Stimulated activated naive B cell treated with anti-CD40 and anti-IgM and Interleukin-4, amounts not matched to agents 10 μg/mL and 1 μg/mL and 100 μg/mL, for 72 hours (primary cell): ENCODE data around the gene SLC31A2.
"Not testable (repeated sequence)": the region's sequence is repeated elsewhere in the genome, so short reads cannot be mapped to it uniquely, and the experiment has no call there.

Source experiments
- ATAC-seq, 2 donors: fragments of 150-1000 bp; cut with Tn5 transposase; replicated peaks; 2 replicates each; pipeline ENCODE4 v1.10.0; 2021; ENCODE audit warnings: moderate library complexity in 1 of 2
- DNase-seq: peaks from one replicate; pipeline ENCODE4 v3.0.0; 2021
- H3K27ac Mint-ChIP-seq: one replicate; pipeline ENCODE4 v1.8.0; 2022; ENCODE audit warnings: mild to moderate bottlenecking, mixed read lengths
- H3K27me3 Mint-ChIP-seq, 2 donors: one replicate each; pipeline ENCODE4 v1.8.0; 2022; ENCODE audit warnings: mixed read lengths in 2 of 2
- H3K36me3 Mint-ChIP-seq, 2 donors: one replicate each; pipeline ENCODE4 v1.8.0; 2022; ENCODE audit warnings: mixed read lengths in 2 of 2, mild to moderate bottlenecking in 1 of 2
- H3K4me1 Mint-ChIP-seq, 2 donors: one replicate each; pipeline ENCODE4 v1.8.0; 2022; ENCODE audit warnings: mixed read lengths in 2 of 2, mild to moderate bottlenecking in 1 of 2
- H3K4me3 Mint-ChIP-seq, 2 donors: one replicate each; pipeline ENCODE4 v1.8.0; 2022; ENCODE audit warnings: mild to moderate bottlenecking in 2 of 2, mixed read lengths in 2 of 2, moderate library complexity in 1 of 2
- H3K9me3 Mint-ChIP-seq, 2 donors: one replicate each; pipeline ENCODE4 v1.8.0; 2022; ENCODE audit warnings: mixed read lengths in 2 of 2, mild to moderate bottlenecking in 1 of 2

Gene SLC31A2, protein sequence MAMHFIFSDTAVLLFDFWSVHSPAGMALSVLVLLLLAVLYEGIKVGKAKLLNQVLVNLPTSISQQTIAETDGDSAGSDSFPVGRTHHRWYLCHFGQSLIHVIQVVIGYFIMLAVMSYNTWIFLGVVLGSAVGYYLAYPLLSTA

DNA sequence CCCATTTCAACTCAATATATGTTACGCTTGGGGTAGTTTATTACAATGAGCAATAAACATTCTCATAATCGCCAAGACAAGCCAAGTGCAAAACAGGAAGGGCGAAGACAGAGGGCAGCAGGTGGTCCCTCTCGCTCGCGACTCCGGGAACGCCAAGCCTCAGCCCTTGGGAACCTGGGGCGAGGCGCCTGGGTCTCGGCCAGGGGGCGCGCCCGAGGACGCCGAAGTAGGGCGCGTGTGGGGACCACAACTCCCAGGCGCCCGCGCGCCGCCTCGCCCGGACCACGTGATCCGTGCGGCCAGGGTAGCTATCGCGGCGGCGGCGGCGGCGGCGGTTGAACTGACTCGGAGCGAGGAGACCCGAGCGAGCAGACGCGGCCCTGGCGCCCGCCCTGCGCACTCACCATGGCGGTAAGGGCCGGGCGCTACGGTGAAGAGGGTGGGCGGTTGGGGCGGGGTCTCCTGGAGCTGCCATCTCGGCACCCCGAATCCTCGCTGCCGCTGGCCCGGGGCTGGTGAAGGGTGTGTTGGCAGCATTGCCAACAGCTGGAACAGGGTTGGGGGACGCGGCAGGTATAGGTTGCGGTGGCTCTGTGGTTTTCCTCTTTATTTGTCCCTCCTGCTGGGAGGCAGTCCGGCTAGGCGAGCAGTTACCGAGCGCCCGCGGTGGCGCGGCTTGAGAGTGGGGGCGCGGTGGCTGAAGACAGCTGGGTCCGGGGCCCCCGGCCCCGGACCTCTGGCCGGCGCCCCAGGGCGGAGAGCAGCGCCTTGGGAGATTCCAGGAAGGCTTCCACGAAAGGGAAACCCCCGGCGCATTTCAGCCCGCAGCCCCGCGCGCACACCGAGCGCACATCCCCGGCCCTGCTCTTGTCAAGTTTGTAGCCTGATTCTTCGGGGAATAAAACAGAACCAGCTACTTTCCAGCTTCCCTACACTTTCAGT lies at the start of gene SLC31A2:
Gene SLC31A2 (plus strand): TSS at position 338 of the 942 bp plus-strand sequence. CDS start 68 bp downstream, at position 406.
- Mint-ChIP-seq H3K4me1 (peaks cover 11% of the 10 kb centered on the region in 2 donors), H3K27ac (peak within 1 kb of the TSS; percentile 39), H3K9me3 (no peaks in the 10 kb centered on the region), H3K4me3 (peak within 1 kb of the TSS; percentile 78 to 79), H3K36me3 (peaks cover 0 to under 1% of the 10 kb centered on the region in 2 donors), H3K27me3 (peaks cover 6 to 11% of the 10 kb centered on the region in 2 donors)
- DNase-seq (peak; percentile 73), ATAC-seq (peak; percentile 95 to 96)

DNA sequence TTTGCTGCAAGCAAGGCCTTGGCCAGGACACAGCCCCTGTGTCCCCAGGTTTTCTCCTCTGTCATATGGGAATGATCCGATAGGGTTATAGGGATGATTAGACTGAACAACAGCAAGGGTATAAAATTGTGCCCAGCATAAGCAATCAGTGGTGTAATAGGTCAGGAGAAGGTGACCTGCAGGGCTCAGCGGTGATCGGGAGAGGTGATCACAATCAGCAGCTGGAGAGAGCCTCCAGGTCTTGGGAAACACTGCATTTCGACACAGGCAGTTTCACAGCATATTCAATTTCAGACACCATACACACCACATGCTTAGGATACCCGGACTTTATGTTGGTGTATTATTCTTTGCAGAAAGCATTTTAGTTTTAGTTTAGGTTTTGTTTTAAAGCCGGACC lies 45.5 kb upstream of the SLC31A2 start:
- not testable (repeated sequence) for ATAC-seq, H3K4me1 Mint-ChIP-seq
- peaks cover 7 to 18% of the 10 kb centered on the region in 2 donors for H3K27me3 Mint-ChIP-seq

DNA sequence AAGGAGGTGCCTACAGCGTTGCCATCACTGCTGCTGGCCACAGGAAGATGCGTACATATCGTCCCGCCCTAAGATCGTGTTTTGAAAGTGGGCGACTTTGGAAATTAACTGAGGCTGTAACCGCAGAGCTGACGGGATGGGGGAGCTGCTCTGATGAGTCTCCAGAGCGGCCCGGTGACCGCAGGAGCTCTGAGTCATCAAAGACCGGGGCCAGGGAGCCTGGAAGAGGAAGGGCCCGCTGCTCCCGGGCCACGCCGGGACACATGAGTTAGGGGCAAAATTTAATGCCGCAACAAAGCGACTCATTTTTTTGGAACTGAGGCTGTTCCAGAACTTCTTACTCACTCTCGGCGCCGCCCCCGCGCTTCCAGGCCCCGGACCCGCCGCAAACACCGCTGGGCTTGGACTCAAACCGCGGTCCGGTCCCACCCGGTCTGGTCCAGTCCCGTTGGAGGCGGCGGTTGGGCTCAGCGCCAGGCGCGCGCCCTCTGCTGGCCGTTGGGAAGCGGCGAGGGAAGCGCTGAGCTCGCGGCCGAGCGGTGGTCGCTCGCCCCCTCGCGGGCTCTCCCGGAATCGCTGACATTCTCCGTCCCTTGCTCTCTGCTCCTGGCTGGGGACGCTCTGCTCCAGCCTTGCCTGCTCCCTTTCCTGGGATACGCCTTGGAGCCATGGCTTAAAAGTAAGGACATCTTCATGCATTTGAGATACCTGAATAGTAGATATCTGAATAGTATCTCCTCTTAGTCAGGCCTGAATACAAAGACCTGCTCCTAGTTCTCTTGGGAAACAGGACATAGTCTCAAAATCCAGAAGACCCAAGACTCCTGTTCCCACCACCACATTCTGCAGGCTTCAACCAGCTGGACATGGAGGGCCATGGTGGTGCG lies 39.5 kb upstream of the SLC31A2 start:
- not testable (repeated sequence) for H3K4me1 Mint-ChIP-seq, H3K27ac Mint-ChIP-seq, DNase-seq, H3K9me3 Mint-ChIP-seq, H3K36me3 Mint-ChIP-seq, H3K27me3 Mint-ChIP-seq
- peak overlapping the region in 1 of 2 donors; percentile 6 for H3K4me3 Mint-ChIP-seq
- ATAC-seq, result peak; percentile 69 to 77

More for the DNA sequence above, 45.5 kb upstream of the SLC31A2 start:
- not testable (repeated sequence) for H3K27ac Mint-ChIP-seq, H3K36me3 Mint-ChIP-seq, H3K4me3 Mint-ChIP-seq, DNase-seq, H3K9me3 Mint-ChIP-seq

DNA sequence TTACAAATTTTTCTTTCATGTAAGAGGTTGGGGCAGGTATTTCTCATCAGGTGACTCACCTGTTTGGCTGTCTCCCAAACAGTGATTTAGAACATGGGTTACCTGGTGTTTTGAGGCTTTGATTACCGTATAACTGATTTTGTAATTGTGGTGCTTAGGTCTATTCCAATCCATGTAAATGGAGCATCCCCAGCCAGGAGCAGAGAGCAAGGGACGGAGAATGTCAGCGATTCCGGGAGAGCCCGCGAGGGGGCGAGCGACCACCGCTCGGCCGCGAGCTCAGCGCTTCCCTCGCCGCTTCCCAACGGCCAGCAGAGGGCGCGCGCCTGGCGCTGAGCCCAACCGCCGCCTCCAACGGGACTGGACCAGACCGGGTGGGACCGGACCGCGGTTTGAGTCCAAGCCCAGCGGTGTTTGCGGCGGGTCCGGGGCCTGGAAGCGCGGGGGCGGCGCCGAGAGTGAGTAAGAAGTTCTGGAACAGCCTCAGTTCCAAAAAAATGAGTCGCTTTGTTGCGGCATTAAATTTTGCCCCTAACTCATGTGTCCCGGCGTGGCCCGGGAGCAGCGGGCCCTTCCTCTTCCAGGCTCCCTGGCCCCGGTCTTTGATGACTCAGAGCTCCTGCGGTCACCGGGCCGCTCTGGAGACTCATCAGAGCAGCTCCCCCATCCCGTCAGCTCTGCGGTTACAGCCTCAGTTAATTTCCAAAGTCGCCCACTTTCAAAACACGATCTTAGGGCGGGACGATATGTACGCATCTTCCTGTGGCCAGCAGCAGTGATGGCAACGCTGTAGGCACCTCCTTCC lies 37.9 kb upstream of the SLC31A2 start:
- not testable (repeated sequence) for H3K4me3 Mint-ChIP-seq, H3K27me3 Mint-ChIP-seq, DNase-seq, H3K9me3 Mint-ChIP-seq, H3K27ac Mint-ChIP-seq, H3K4me1 Mint-ChIP-seq, H3K36me3 Mint-ChIP-seq
- ATAC-seq, result peak; percentile 76 to 83

DNA sequence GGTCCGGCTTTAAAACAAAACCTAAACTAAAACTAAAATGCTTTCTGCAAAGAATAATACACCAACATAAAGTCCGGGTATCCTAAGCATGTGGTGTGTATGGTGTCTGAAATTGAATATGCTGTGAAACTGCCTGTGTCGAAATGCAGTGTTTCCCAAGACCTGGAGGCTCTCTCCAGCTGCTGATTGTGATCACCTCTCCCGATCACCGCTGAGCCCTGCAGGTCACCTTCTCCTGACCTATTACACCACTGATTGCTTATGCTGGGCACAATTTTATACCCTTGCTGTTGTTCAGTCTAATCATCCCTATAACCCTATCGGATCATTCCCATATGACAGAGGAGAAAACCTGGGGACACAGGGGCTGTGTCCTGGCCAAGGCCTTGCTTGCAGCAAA lies 32.0 kb upstream of the SLC31A2 start:
- not testable (repeated sequence) for ATAC-seq, DNase-seq, H3K9me3 Mint-ChIP-seq, H3K4me1 Mint-ChIP-seq, H3K4me3 Mint-ChIP-seq, H3K36me3 Mint-ChIP-seq, H3K27ac Mint-ChIP-seq, H3K27me3 Mint-ChIP-seq

DNA sequence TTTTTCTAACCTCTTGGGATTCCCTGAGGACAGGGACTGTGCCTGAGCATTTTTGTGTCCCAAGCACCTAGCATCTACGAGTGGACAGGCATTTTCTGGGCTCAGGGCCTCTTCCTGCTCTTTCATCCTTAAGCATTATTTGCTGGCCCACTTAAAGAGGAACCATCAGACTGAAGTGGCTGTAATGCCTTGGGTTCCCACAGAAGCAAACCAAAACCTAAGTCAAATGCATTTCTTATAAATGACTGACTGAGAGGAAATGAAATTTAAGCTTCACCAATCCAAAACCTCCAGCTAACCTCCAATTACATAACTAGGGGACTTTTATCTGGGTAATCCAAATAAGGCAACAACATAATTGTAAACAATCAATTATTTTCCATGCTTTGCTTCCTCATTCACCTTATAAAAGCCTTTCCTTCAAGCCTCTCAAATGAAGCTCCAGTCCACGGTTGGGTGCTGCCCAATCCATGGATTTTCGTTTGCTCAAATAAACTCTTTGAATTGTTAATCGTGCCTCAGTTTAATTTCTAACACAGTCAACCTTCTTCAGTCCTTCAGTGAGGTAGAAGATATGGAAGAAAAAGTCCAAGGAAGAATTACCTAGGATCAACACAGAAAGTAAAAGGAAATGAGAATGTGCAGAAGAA lies 25.3 kb upstream of the SLC31A2 start:
- Mint-ChIP-seq H3K27me3 (peaks cover 18 to 29% of the 10 kb centered on the region in 2 donors), H3K36me3 (no peaks in the 10 kb centered on the region)
- DNase-seq, result no peak

DNA sequence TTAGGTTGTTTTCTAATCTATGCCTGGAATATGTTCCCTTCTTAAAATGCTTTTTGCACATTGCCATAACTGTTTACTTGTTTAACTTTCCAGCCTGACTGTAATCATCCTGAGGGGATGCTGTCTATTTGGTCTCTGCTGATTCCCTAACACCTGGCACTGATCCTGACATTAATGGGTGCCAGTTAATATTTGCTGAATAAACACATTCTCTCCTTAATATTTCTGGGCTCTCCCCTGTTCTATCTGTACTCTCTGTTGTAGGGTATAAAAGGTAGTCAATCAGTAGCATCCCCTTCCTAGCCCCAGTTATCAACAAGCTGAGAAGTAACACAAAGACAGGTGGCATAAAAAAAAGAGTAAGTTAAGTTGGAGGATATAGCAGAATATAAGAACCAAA lies 21.3 kb upstream of the SLC31A2 start:
- Mint-ChIP-seq H3K27me3 (peaks cover 30 to 33% of the 10 kb centered on the region in 2 donors), H3K36me3 (no peaks in the 10 kb centered on the region)

More for the DNA sequence above, 25.3 kb upstream of the SLC31A2 start:
- H3K27ac Mint-ChIP-seq, result no peak overlapping the region
- H3K4me3 Mint-ChIP-seq, result no peak overlapping the region
- H3K9me3 Mint-ChIP-seq, result no peaks in the 10 kb centered on the region
- ATAC-seq, result no peak
- peaks cover 0 to 5% of the 10 kb centered on the region in 2 donors for H3K4me1 Mint-ChIP-seq

DNA sequence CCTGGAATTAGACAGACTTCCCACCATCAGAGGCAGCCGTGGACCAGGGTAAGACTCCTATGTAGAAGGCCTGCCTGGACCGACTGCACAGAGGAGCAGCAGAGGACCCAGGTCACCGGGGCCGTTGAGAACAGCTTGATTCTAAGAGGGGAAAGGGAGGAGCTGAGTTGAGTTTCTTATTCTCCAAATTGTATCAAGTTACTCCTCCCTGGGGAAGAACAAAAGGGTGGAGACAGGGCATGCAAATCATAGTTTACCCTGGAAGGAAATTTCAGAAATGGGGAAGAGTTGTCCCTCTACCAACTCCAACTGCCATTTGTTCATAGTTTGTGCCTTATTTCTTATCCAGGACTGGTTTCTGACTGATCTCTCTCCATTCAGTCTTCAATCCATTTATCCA lies 20.9 kb upstream of the SLC31A2 start:
- H3K36me3 Mint-ChIP-seq, result no peaks in the 10 kb centered on the region
- H3K27me3 Mint-ChIP-seq, result peaks cover 30 to 33% of the 10 kb centered on the region in 2 donors
- H3K27ac Mint-ChIP-seq, result no peak overlapping the region
- ATAC-seq (no peak), DNase-seq (no peak)
- H3K9me3 Mint-ChIP-seq, result no peaks in the 10 kb centered on the region
- H3K4me3 Mint-ChIP-seq, result no peak overlapping the region
- H3K4me1 Mint-ChIP-seq, result peaks cover 0 to 5% of the 10 kb centered on the region in 2 donors

More for the DNA sequence above, 21.3 kb upstream of the SLC31A2 start:
- DNase-seq (no peak), ATAC-seq (no peak)
- Mint-ChIP-seq H3K4me1 (peaks cover 0 to 5% of the 10 kb centered on the region in 2 donors), H3K9me3 (no peaks in the 10 kb centered on the region), H3K27ac (no peak overlapping the region), H3K4me3 (no peak overlapping the region)

DNA sequence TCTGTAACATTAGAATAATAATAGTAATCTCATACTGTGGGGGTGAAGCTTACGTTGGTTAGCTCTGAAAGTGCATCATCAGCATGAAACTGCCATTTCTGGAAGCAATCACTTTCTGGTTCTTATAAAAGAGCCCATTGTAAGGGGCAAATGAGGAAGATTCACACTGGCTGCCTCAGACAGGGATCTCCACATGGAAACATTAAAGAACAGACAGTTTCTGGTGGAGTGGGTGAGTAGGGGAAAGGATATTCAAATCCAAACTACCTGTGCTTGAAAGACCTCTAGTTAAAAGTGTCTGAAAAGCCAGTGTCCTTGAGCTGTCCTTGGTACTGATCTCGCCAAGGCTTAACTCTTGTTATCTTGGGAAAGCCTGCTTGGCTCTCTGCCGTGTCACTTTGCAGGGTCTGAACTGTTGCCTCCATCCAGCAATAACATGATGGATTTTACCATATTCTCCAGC lies 19.1 kb upstream of the SLC31A2 start:
- H3K4me1 Mint-ChIP-seq, result no peaks in the 10 kb centered on the region
- H3K9me3 Mint-ChIP-seq, result no peaks in the 10 kb centered on the region
- DNase-seq (no peak), ATAC-seq (no peak)
- H3K4me3 Mint-ChIP-seq, result no peak overlapping the region
- H3K27ac Mint-ChIP-seq, result no peak overlapping the region
- H3K36me3 Mint-ChIP-seq, result no peaks in the 10 kb centered on the region
- peaks cover 30 to 40% of the 10 kb centered on the region in 2 donors for H3K27me3 Mint-ChIP-seq

DNA sequence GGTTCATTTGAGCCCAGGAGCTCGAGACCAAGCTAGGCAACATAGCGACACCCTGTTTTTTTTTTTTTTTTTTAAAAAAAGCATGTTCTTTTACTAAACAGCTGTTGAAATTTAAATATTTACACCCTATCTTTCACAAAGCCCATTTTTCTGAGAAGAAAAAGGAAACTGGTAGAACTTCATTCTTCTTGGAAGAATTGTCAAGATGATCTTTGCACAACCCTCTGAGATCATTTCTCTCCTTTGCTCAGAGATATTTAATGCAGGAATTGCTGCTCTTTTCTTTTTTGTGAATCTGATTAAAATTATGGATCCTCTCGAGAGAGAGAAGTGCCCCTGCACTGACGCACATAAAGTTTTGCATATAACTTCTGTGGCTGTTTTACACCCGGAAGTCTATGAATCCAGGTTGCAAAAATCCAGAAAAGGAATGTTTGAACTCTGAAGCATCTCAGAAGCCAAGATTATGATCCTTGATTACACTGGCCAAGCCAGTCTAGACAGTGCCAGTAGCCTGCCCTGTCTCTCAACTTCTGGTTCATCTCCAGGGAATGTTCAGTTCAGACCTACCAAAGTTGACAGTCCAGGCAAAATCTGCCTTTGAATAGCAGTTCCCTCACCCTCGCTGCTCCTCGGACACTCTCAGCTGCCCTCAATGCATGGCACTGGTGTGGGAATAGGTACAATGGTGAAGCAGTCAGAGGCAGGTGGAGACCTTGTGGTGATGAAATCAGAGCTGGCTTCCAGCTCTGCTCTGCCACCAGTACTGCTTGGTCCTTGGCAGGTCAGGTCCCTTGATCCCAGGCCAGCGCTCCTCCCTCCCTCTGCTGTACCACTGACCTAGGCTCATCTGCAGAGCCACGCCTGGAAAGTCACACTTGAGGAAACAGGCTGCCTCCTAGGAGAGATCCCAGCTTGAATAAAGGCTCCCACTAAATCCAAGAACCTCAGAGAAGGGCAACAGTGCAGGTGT lies 13.3 kb upstream of the SLC31A2 start:
- Mint-ChIP-seq H3K27me3 (peaks cover 22 to 25% of the 10 kb centered on the region in 2 donors), H3K4me1 (no peaks in the 10 kb centered on the region)

DNA sequence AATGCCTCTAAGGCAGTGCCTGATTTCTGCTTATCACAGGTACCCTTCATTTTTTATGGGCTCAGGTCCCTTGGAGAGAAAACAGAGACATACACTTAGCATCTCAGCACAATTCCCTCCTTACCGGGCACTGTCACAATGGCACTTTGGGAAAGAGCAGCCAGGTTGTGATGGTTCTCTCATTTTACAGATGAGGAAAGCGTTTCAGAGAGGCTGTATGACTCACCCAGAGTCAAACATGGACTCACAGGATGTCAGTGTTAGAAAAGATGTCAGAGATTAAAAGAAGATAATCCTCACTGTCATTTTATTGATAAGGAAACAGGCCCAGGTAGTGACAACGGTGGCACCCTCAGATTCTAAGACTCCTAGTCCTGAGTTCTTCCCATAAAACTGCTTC lies 12.0 kb upstream of the SLC31A2 start:
- H3K36me3 Mint-ChIP-seq, result no peaks in the 10 kb centered on the region
- H3K27ac Mint-ChIP-seq, result no peak overlapping the region
- no peak for DNase-seq
- H3K4me3 Mint-ChIP-seq, result no peak overlapping the region
- H3K27me3 Mint-ChIP-seq, result peaks cover 23 to 29% of the 10 kb centered on the region in 2 donors
- peaks cover 4 to 7% of the 10 kb centered on the region in 2 donors for H3K9me3 Mint-ChIP-seq
- H3K4me1 Mint-ChIP-seq, result no peaks in the 10 kb centered on the region
- ATAC-seq, result no peak

More for the DNA sequence above, 13.3 kb upstream of the SLC31A2 start:
- Mint-ChIP-seq H3K4me3 (no peak overlapping the region), H3K27ac (no peak overlapping the region), H3K9me3 (peaks cover 2 to 5% of the 10 kb centered on the region in 2 donors), H3K36me3 (no peaks in the 10 kb centered on the region)
- DNase-seq (no peak), ATAC-seq (no peak)

DNA sequence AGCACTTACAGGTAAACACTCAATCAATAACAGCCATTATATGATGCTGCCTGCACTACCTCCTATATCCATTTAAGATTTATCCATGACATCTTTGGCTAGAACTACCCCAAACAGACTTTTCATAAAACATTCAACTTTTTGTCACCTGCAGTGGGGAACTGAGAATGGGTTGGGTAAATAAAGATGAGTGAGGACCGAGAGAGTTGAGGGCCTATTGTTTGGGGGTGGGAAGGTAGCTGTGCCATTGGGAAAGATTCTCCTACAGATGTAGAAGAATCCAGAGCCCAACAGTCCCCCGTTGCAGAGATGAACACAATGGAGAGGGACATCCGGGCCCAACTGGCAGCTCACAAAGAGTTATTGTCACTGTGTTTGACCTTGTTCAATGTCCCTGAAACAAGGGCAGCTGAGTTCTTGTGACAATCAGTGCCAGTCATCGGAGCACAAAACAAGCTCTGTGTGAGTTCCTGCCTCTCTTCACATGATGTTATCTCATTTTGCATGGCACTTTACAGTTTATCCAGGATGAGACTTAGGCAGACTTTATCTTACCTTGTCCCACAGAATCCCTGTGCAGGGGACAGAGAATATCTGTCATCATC lies 11.5 kb upstream of the SLC31A2 start:
- no peak for DNase-seq
- no peak overlapping the region for H3K4me3 Mint-ChIP-seq
- no peaks in the 10 kb centered on the region for H3K4me1 Mint-ChIP-seq
- H3K27me3 Mint-ChIP-seq, result peaks cover 26 to 34% of the 10 kb centered on the region in 2 donors
- no peak for ATAC-seq
- no peaks in the 10 kb centered on the region for H3K36me3 Mint-ChIP-seq
- H3K9me3 Mint-ChIP-seq, result peaks cover 4 to 7% of the 10 kb centered on the region in 2 donors
- H3K27ac Mint-ChIP-seq, result no peak overlapping the region
